SK-N-MC (cell line): Measurements from ENCODE around the gene MCC.
"Not testable (repeated sequence)": the region's sequence is repeated elsewhere in the genome, so short reads cannot be mapped to it uniquely, and the experiment has no call there.

ENCODE experiments used
- DNase-seq: peaks from one replicate; pipeline ENCODE4 v3.0.0-alpha.2; 2011; ENCODE audit warnings: low read depth, low spot score
- H3K27ac ChIP-seq: fragments of 200-600 bp; sonication (generic); 2 replicates; pipeline ENCODE4 v1.5.1; 2016; ENCODE audit warnings: mixed run types
- H3K36me3 ChIP-seq: fragments of 200-600 bp; sonication (generic); 2 replicates; pipeline ENCODE4 v1.6.1; 2017; ENCODE audit warnings: antibody characterized with exemption, low read length, mixed read lengths; ENCODE audit not compliant: insufficient read depth
- H3K4me3 ChIP-seq: fragments of 200-600 bp; sonication (generic); 2 replicates; pipeline ENCODE4 v1.5.1; 2016
- H3K9ac ChIP-seq: fragments of 200-600 bp; sonication (generic); 2 replicates; pipeline ENCODE4 v1.8.0; 2017; ENCODE audit warnings: mixed run types, mixed read lengths; ENCODE audit not compliant: insufficient read length
- H3K9me3 ChIP-seq: fragments of 200-600 bp; sonication (generic); 2 replicates; pipeline ENCODE4 v1.6.1; 2017; ENCODE audit warnings: low read depth, mild to moderate bottlenecking, antibody characterized with exemption, low read length, moderate library complexity, mixed read lengths
- EZH2 ChIP-seq: fragments of 200-600 bp; sonication (generic); IDR thresholded peaks from one replicate; pipeline ENCODE4 v1.6.1; 2017; ENCODE audit warnings: antibody characterized with exemption
- FOXP2 ChIP-seq: optimal IDR thresholded peaks from 2 replicates; pipeline ENCODE3; 2011; ENCODE audit warnings: mild to moderate bottlenecking, moderate library complexity; ENCODE audit not compliant: insufficient read depth; ENCODE audit errors: extremely low read length, control extremely low read depth
- POLR2AphosphoS5 ChIP-seq: IDR thresholded peaks from 2 replicates; pipeline ENCODE4 v1.6.1; 2012; ENCODE audit warnings: mild to moderate bottlenecking, low read depth, low read length, borderline replicate concordance

MCC gene

GRCh38 chr5:113480243-113480642 lies 8.0 kb downstream of the MCC start:
- Histone ChIP-seq H3K36me3 (no peaks in the 10 kb centered on the region), H3K4me3 (no peak overlapping the region), H3K27ac (no peak overlapping the region), H3K9me3 (no peaks in the 10 kb centered on the region), H3K9ac (no peak overlapping the region)
- DNase-seq = no peak
- no peak for TF ChIP-seq POLR2AphosphoS5
- TF ChIP-seq FOXP2 = no peak
- no peak for TF ChIP-seq EZH2

GRCh38 chr5:113478691-113479090 lies 9.6 kb downstream of the MCC start:
- Histone ChIP-seq H3K9me3 (no peaks in the 10 kb centered on the region), H3K4me3 (no peak overlapping the region), H3K9ac (no peak overlapping the region), H3K27ac (no peak overlapping the region), H3K36me3 (no peaks in the 10 kb centered on the region)
- DNase-seq = no peak
- no peak for TF ChIP-seq FOXP2
- no peak for TF ChIP-seq POLR2AphosphoS5
- TF ChIP-seq EZH2 = no peak

- no peaks in the 10 kb centered on the region for H3K36me3 ChIP-seq
- no peak for TF ChIP-seq EZH2
- no peak for TF ChIP-seq POLR2AphosphoS5
- no peak for TF ChIP-seq FOXP2
- no peak for DNase-seq
These were observed 14.0 kb downstream of the MCC start for GRCh38 chr5:113474100-113474728.

GRCh38 chr5:113463032-113463431 lies 25.2 kb downstream of the MCC start:
- no peak overlapping the region for H3K27ac ChIP-seq
- TF ChIP-seq EZH2 = no peak
- TF ChIP-seq POLR2AphosphoS5 = no peak
- no peak for TF ChIP-seq FOXP2

More at GRCh38 chr5:113474100-113474728, 14.0 kb downstream of the MCC start:
- Histone ChIP-seq H3K9ac (no peak overlapping the region), H3K4me3 (no peak overlapping the region), H3K9me3 (no peaks in the 10 kb centered on the region), H3K27ac (no peak overlapping the region)

GRCh38 chr5:113457106-113457505 lies 31.1 kb downstream of the MCC start:
- DNase-seq, H3K27ac ChIP-seq, H3K36me3 ChIP-seq, H3K9ac ChIP-seq, H3K4me3 ChIP-seq, H3K9me3 ChIP-seq: not testable (repeated sequence)

More at GRCh38 chr5:113463032-113463431, 25.2 kb downstream of the MCC start:
- Histone ChIP-seq H3K4me3 (no peak overlapping the region), H3K36me3 (no peaks in the 10 kb centered on the region), H3K9ac (no peak overlapping the region), H3K9me3 (no peaks in the 10 kb centered on the region)
- no peak for DNase-seq

GRCh38 chr5:113452941-113453340 lies 35.3 kb downstream of the MCC start:
- Histone ChIP-seq H3K9ac (no peak overlapping the region), H3K4me3 (no peak overlapping the region), H3K9me3 (no peaks in the 10 kb centered on the region), H3K36me3 (no peaks in the 10 kb centered on the region), H3K27ac (no peak overlapping the region)
- no peak for DNase-seq
- TF ChIP-seq FOXP2 = no peak
- no peak for TF ChIP-seq POLR2AphosphoS5
- no peak for TF ChIP-seq EZH2

GRCh38 chr5:113451797-113452196 lies 36.5 kb downstream of the MCC start:
- DNase-seq = no peak
- H3K27ac ChIP-seq = no peak overlapping the region
- no peak for TF ChIP-seq POLR2AphosphoS5
- TF ChIP-seq EZH2 = no peak
- no peak for TF ChIP-seq FOXP2

GRCh38 chr5:113450929-113451328 lies 37.3 kb downstream of the MCC start:
- DNase-seq = no peak
- H3K36me3 ChIP-seq = no peaks in the 10 kb centered on the region
- no peak overlapping the region for H3K27ac ChIP-seq
- no peak overlapping the region for H3K4me3 ChIP-seq
- no peaks in the 10 kb centered on the region for H3K9me3 ChIP-seq
- H3K9ac ChIP-seq = no peak overlapping the region
- no peak for TF ChIP-seq POLR2AphosphoS5
- no peak for TF ChIP-seq EZH2

More at GRCh38 chr5:113451797-113452196, 36.5 kb downstream of the MCC start:
- Histone ChIP-seq H3K9me3 (no peaks in the 10 kb centered on the region), H3K9ac (no peak overlapping the region), H3K4me3 (no peak overlapping the region), H3K36me3 (no peaks in the 10 kb centered on the region)

- Histone ChIP-seq H3K9ac (no peak overlapping the region), H3K4me3 (no peak overlapping the region), H3K36me3 (no peaks in the 10 kb centered on the region), H3K27ac (no peak overlapping the region), H3K9me3 (no peaks in the 10 kb centered on the region)
- no peak for TF ChIP-seq POLR2AphosphoS5
- TF ChIP-seq EZH2 = no peak
- TF ChIP-seq FOXP2 = no peak
- no peak for DNase-seq
These were observed 37.8 kb downstream of the MCC start for GRCh38 chr5:113450462-113450861.

GRCh38 chr5:113448252-113448651 lies 40.0 kb downstream of the MCC start:
- no peak for DNase-seq
- H3K9ac ChIP-seq = no peak overlapping the region
- H3K9me3 ChIP-seq = no peaks in the 10 kb centered on the region
- no peak overlapping the region for H3K4me3 ChIP-seq
- TF ChIP-seq EZH2 = no peak
- no peak for TF ChIP-seq FOXP2
- TF ChIP-seq POLR2AphosphoS5 = no peak
- H3K27ac ChIP-seq = no peak overlapping the region
- H3K36me3 ChIP-seq = no peaks in the 10 kb centered on the region
